Coronary artery (tissue), 2 donors: ENCODE data around the gene SFI1.
"Not testable (repeated sequence)": the region's sequence is repeated elsewhere in the genome, so short reads cannot be mapped to it uniquely, and the experiment has no call there.

Experiments used
- DNase-seq: peaks from one replicate; pipeline ENCODE4 v3.0.0-alpha.2; 2017; ENCODE audit warnings: low spot score
- H3K27ac ChIP-seq, 2 donors: fragments of 200-600 bp; sonication (generic); one replicate each; pipeline ENCODE4 v1.5.1; 2016 to 2019
- H3K4me3 ChIP-seq: fragments of 200-600 bp; sonication (generic); 2 replicates; pipeline ENCODE4 v1.5.1; 2016; ENCODE audit warnings: mild to moderate bottlenecking, moderate library complexity
- TF ChIP-seq, protein P1 (sequence below): fragments of 200-600 bp; sonication (generic); IDR thresholded peaks from one replicate; pipeline ENCODE4 v1.5.1; 2019; ENCODE audit warnings: antibody characterized with exemption

SFI1 gene

DNA sequence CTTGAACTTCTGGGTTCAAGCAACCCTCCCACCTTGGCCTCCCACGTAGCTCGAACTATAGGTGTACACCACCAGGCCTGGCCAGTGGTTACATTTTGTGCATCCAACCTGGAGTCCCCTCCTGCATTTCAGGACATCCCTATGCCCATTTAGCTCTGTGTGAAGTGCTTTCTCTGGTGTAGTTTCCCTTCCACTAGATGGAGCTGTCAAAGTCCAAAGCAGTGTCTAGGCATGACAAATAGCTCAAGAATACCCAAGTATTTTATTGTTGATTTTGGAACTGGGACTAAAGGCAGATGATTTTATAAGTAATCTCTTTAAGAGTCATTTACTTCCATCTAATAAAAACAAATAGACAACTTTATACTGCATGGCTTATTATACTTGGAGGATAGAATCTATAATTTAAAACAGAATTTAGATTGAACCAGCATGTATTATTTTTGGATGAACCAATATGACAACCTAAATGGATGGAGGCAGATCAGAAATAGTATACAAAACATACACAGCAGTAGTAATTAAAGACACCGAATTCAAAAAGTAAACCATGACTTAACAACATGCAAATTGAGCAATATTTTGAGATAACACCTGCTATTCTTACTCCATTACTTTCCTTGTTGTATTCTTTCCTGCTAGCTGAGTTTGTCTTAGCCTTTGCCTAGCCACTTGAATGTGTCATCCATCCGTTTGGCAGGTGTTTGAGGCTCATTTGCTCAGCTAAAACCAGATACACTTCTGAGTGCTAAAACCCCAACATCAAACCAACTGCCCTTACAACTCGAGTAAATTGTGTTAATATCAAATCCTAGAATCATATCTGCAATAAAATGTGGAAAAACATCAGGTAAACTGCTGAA lies 44.4 kb upstream of the SFI1 start:
- Histone ChIP-seq H3K27ac (no peak overlapping the region), H3K4me3 (no peak overlapping the region)
- DNase-seq = no peak
- TF ChIP-seq, protein P1, sequence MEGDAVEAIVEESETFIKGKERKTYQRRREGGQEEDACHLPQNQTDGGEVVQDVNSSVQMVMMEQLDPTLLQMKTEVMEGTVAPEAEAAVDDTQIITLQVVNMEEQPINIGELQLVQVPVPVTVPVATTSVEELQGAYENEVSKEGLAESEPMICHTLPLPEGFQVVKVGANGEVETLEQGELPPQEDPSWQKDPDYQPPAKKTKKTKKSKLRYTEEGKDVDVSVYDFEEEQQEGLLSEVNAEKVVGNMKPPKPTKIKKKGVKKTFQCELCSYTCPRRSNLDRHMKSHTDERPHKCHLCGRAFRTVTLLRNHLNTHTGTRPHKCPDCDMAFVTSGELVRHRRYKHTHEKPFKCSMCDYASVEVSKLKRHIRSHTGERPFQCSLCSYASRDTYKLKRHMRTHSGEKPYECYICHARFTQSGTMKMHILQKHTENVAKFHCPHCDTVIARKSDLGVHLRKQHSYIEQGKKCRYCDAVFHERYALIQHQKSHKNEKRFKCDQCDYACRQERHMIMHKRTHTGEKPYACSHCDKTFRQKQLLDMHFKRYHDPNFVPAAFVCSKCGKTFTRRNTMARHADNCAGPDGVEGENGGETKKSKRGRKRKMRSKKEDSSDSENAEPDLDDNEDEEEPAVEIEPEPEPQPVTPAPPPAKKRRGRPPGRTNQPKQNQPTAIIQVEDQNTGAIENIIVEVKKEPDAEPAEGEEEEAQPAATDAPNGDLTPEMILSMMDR = no peak

DNA sequence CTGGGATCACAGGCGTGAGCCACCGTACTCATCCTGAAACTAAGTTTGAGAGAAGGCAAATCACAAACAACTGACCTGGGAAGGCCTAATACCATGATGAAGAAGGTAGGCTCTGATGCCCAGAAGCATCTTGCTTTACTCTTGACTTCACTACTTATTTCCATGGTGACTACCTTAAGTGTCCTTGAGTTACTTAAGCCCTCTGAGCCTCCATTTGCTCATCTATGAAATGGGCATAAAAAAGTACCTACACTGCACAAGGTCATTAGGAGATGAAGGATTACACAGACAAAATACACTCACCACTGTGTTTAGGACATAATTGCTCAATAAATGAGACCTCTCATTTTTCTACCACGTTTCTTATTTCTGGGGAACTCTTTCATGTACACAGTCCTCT lies 34.6 kb upstream of the SFI1 start:
- no peak overlapping the region for H3K4me3 ChIP-seq
- H3K27ac ChIP-seq = no peak overlapping the region
- no peak for DNase-seq
- TF ChIP-seq, protein P1 = no peak

DNA sequence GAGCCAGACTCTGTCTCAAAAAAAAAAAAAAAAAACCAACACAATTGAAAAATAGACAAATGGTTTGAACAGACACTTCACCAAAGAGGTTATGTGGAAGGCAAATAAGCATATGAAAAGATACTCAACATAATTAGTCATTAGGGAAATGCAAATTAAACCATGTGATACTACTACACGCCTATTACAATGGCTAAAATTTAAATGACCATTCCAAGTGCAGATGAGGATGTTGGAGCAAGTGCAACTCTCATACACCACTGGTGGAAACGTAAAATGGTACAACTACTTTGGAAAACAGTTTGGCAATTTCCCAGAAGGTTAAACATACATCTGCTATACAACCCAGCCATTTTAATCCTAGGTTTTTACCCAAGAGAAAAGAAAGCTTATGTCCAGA lies 31.0 kb upstream of the SFI1 start:
- no peak for DNase-seq
- TF ChIP-seq, protein P1 = no peak
- Histone ChIP-seq H3K27ac (no peak overlapping the region), H3K4me3 (no peak overlapping the region)

DNA sequence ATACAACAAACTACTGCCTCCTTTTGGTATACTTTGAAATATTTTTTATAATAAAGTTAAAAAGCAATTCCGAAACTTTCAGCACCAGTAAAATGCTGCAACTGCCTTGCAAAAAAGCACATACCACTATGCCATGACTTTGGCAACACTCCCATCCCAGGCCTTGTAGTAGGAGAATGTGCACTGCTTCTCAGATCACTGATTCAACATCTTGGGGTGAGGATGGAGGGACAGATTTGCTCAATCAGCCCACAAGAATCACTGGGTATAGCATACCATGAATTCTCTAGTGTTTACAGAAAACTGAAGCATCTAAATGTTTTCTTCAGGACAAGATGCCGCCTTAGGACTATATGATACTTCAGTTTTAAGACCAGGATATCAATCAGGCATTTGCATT lies 21.6 kb upstream of the SFI1 start:
- H3K27ac ChIP-seq = no peak overlapping the region
- TF ChIP-seq, protein P1 = no peak
- no peak for DNase-seq
- H3K4me3 ChIP-seq = no peak overlapping the region

DNA sequence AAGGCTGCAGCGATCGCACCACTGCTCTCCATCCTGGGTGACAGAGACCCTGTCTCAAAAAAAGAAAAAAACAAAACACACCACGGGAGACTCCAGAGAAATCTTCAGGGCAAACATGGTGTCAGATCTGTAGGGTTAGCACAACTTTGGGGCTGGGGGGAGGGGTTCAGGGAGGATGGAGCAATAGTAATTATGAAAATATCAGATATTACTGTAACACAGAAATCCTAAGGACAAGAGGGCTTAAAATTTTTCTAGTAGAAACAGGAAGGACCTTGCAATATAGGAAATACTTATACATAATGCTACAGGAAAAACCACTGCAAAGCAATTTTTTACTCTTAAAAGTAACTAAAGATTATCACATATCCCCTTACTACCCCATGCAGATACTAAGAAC lies 20.5 kb upstream of the SFI1 start:
- TF ChIP-seq, protein P1 = no peak
- DNase-seq = no peak
- Histone ChIP-seq H3K4me3 (no peak overlapping the region), H3K27ac (no peak overlapping the region)

DNA sequence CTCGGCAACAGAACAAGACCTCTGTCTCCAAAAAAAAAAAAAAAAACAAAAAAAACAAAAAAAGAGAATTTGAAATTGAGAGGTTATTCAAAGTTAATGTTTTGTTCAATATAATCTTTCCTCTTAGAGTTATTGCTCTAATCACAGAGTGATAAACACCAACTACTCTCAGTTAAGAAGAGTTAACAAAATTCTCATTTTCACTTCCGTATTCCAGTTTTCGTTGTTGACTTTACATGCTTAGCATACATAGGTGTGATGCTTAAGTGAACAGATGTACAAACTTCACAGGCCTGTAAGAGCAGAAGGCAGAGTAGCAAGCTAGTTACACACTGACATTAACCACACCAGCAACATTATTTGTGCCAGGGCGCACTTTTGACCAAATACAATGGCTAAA lies 19.0 kb upstream of the SFI1 start:
- DNase-seq = no peak
- TF ChIP-seq, protein P1 = no peak
- H3K4me3 ChIP-seq = no peak overlapping the region
- H3K27ac ChIP-seq = no peak overlapping the region

DNA sequence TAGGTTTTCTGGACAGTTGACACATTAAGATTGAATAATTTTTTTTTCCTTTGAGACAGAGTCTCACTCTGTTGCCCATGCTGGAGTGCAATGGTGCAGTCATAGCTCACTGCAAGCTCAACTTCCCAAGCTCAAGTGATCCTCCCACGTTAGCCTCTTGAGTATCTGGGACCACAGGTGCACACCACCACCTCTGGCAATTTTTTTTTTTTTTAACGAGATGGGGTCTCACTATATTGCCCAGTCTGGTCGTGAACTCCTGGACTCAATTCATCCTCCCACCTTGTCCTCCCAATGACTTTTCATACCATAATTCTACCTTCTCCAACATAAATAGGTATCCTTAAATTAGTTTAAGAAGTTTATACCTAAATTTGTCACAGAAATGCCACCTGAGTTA lies 15.2 kb upstream of the SFI1 start:
- Histone ChIP-seq H3K27ac (no peak overlapping the region), H3K4me3 (no peak overlapping the region)
- TF ChIP-seq, protein P1 = no peak
- DNase-seq = no peak

DNA sequence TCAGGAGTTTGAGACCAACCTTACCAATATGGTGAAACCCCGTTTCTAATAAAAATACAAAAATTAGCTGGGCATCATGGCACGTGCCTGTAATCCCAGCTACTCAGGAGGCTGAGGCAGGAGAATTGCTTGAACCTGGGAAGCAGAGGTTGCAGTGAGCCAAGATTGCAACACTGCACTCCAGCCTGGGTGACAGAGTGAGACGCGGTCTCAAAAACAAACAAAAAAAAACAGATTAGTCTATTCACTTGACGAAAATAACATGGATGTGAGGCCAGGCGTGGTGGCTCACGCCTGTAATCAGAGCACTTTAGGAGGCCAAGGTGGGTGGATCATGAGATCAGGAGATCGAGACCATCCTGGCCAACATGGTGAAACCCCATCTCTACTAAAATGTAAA lies 13.9 kb upstream of the SFI1 start:
- H3K27ac ChIP-seq, DNase-seq, H3K4me3 ChIP-seq: not testable (repeated sequence)

DNA sequence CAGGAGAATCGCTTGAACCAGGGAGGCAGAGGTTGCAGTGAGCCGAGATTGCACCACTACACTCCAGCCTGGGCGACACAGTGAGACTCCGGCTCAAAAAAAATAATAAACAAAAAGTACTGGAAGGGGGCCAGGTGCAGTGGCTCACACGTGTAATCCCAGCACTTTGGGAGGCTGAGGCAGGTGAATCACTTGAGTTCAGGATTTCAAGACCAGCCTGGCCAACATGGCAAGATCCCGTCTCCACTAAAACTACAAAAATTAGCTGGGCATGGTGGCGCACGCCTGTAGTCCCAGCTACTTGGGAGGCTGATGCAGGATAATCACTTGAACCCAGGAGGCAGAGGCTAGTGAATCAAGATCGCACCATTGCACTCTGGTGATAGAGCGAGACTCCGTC lies 10.0 kb upstream of the SFI1 start:
- not testable (repeated sequence) for H3K27ac ChIP-seq, DNase-seq, H3K4me3 ChIP-seq
